H1 (cell line): ENCODE data around the gene EPHA6. TPM values are rescaled to one million over a fixed set of nuclear protein-coding genes. Genes with fewer than 3 reads are reported as not detected.
A peak's percentile ranks its signal among the peaks of the same experiment; 100 is the strongest.

Source experiments
- CTCF ChIA-PET: fragments of 300-600 bp; sonication (Branson Sonifier 250); formaldehyde crosslinking; loops from one replicate; lab custom pipeline; 2021; ENCODE audit not compliant: partially characterized antibody; lab: Charles Lee
- POLR2A ChIA-PET: fragments of 300-600 bp; sonication (Branson Sonifier 250); formaldehyde crosslinking; loops from one replicate; lab custom pipeline; 2021; ENCODE audit warnings: inconsistent platforms; ENCODE audit not compliant: partially characterized antibody; lab: Charles Lee
- DNase-seq, 2 experiments: peaks; one replicate each; pipeline versions ENCODE4 v3.0.0 to v3.0.0-alpha.2; 2010 to 2022; ENCODE audit warnings: low spot score in 2 of 2, low read depth in 1 of 2, mixed read lengths in 1 of 2
- FAIRE-seq: peaks from 2 replicates; lab custom pipeline; 2011; peaks lifted over from hg19 to GRCh38; lab: Jason Lieb, UNC
- H2AFZ ChIP-seq: 2 replicates; pipeline ENCODE4 v1.8.1; 2012; ENCODE audit warnings: low read length, inconsistent platforms
- H2AK5ac ChIP-seq: 2 replicates; pipeline ENCODE4 v1.6.1; 2013; ENCODE audit warnings: low read depth, low read length
- H2BK120ac ChIP-seq: replicated peaks from 2 replicates; pipeline ENCODE3; 2013; ENCODE audit warnings: low read depth, low read length, inconsistent platforms
- H2BK12ac ChIP-seq: 2 replicates; pipeline ENCODE4 v1.6.1; 2013; ENCODE audit warnings: low read depth, low read length
- H2BK15ac ChIP-seq: 2 replicates; pipeline ENCODE4 v1.6.1; 2013; ENCODE audit warnings: low read length
- H2BK20ac ChIP-seq: 2 replicates; pipeline ENCODE4 v1.6.1; 2013; ENCODE audit warnings: low read length
- H2BK5ac ChIP-seq: 2 replicates; pipeline ENCODE4 v1.6.1; 2013; ENCODE audit warnings: low read depth, low read length
- H3K14ac ChIP-seq: 2 replicates; pipeline ENCODE4 v1.6.1; 2013; ENCODE audit warnings: inconsistent platforms; ENCODE audit not compliant: insufficient read length
- H3K18ac ChIP-seq: 2 replicates; pipeline ENCODE4 v1.6.1; 2013; ENCODE audit warnings: low read length; ENCODE audit errors: extremely low read depth
- H3K23ac ChIP-seq: 2 replicates; pipeline ENCODE4 v1.6.1; 2013; ENCODE audit warnings: inconsistent platforms; ENCODE audit not compliant: insufficient read length
- H3K23me2 ChIP-seq: 2 replicates; pipeline ENCODE4 v1.6.1; 2013; ENCODE audit warnings: low read depth, low read length
- H3K27ac ChIP-seq: 2 replicates; pipeline ENCODE4 v1.6.1; 2011; ENCODE audit warnings: low read depth, low read length, inconsistent platforms
- H3K27me3 ChIP-seq, 4 experiments: replicated peaks in 1 of 4; 1 replicate in 1 of 4; 2 replicates in 3 of 4; pipeline versions ENCODE4 v1.6.1 to v1.8.1; 2011 to 2013; ENCODE audit warnings: low read length in 3 of 4, mild to moderate bottlenecking in 3 of 4, inconsistent platforms in 2 of 4, mixed read lengths in 2 of 4, moderate library complexity in 1 of 4; ENCODE audit not compliant: control insufficient read depth in 3 of 4, insufficient read depth in 3 of 4; ENCODE audit errors: extremely low read depth in 1 of 4
- H3K36me3 ChIP-seq, 4 experiments: 2 replicates each; pipeline versions ENCODE4 v1.6.1 to v1.8.1; 2011 to 2013; ENCODE audit warnings: mild to moderate bottlenecking in 4 of 4, low read length in 3 of 4, moderate library complexity in 2 of 4, control low read depth in 1 of 4, inconsistent platforms in 1 of 4; ENCODE audit not compliant: insufficient read depth in 4 of 4, control insufficient read depth in 2 of 4
- H3K4ac ChIP-seq: replicated peaks from 2 replicates; pipeline ENCODE3; 2013; ENCODE audit warnings: low read length, low read depth, mixed read lengths, inconsistent platforms; ENCODE audit not compliant: insufficient read length
- H3K4me1 ChIP-seq, 4 experiments: replicated peaks in 1 of 4; 1 replicate in 1 of 4; 2 replicates in 3 of 4; pipeline versions ENCODE4 v1.6.1 to v1.8.1; 2011 to 2013; ENCODE audit warnings: low read length in 3 of 4, inconsistent platforms in 2 of 4, mixed read lengths in 1 of 4; ENCODE audit not compliant: insufficient read depth in 4 of 4, control insufficient read depth in 3 of 4
- H3K4me2 ChIP-seq, 2 experiments: 2 replicates each; pipeline versions ENCODE4 v1.6.1 to v1.8.1; 2011 to 2013; ENCODE audit warnings: low read depth in 2 of 2, low read length in 2 of 2, control low read depth in 1 of 2, inconsistent platforms in 1 of 2, mild to moderate bottlenecking in 1 of 2; ENCODE audit not compliant: insufficient read depth in 1 of 2
- H3K4me3 ChIP-seq, 4 experiments: fragments of 200-600, 300-600 bp in 1 of 4; sonication (generic), shearing (Covaris generic), sonication (Bioruptor Twin) in 1 of 4; 2 replicates each; pipeline versions ENCODE4 v1.5.1 to v1.8.1; 2011 to 2016; ENCODE audit warnings: low read length in 4 of 4, low read depth in 3 of 4, control low read depth in 2 of 4, inconsistent platforms in 2 of 4, mild to moderate bottlenecking in 2 of 4, mixed read lengths in 1 of 4, moderate library complexity in 1 of 4; ENCODE audit not compliant: insufficient read depth in 2 of 4; ENCODE audit errors: extremely low read depth in 1 of 4
- H3K56ac ChIP-seq: replicated peaks from 2 replicates; pipeline ENCODE3; 2013; ENCODE audit warnings: low read depth, mild to moderate bottlenecking, mixed read lengths, low read length, inconsistent platforms; ENCODE audit not compliant: insufficient read length
- H3K79me1 ChIP-seq: 2 replicates; pipeline ENCODE4 v1.6.1; 2013; ENCODE audit warnings: low read depth, low read length, control low read depth
- H3K79me2 ChIP-seq, 2 experiments: 2 replicates each; pipeline versions ENCODE4 v1.6.1 to v1.8.1; 2012 to 2013; ENCODE audit warnings: low read length in 2 of 2, mild to moderate bottlenecking in 2 of 2, inconsistent platforms in 1 of 2; ENCODE audit not compliant: insufficient read depth in 2 of 2, control insufficient read depth in 1 of 2
- H3K9ac ChIP-seq, 4 experiments: replicated peaks in 1 of 4; 1 replicate in 1 of 4; 2 replicates in 3 of 4; pipeline versions ENCODE4 v1.6.1 to v1.8.1; 2011 to 2013; ENCODE audit warnings: low read depth in 3 of 4, low read length in 3 of 4, control low read depth in 2 of 4, mild to moderate bottlenecking in 2 of 4, moderate library complexity in 2 of 4, inconsistent platforms in 1 of 4; ENCODE audit errors: extremely low read depth in 1 of 4
- H3K9me3 ChIP-seq, 2 experiments: 2 replicates each; pipeline versions ENCODE4 v1.6.1 to v1.8.1; 2012 to 2013; ENCODE audit warnings: mild to moderate bottlenecking in 2 of 2, moderate library complexity in 2 of 2, control low read depth in 1 of 2, inconsistent platforms in 1 of 2, low read depth in 1 of 2, low read length in 1 of 2, mixed read lengths in 1 of 2; ENCODE audit not compliant: insufficient read depth in 2 of 2
- H4K20me1 ChIP-seq, 2 experiments: replicated peaks in 1 of 2; 2 replicates each; pipeline versions ENCODE3 to v1.8.1; 2011 to 2013; ENCODE audit warnings: inconsistent platforms in 2 of 2, low read length in 2 of 2, mild to moderate bottlenecking in 1 of 2; ENCODE audit not compliant: insufficient read depth in 2 of 2, control insufficient read depth in 1 of 2
- H4K5ac ChIP-seq: 2 replicates; pipeline ENCODE4 v1.6.1; 2013; ENCODE audit warnings: low read length, low read depth, mixed read lengths, inconsistent platforms; ENCODE audit not compliant: insufficient read length
- H4K8ac ChIP-seq: 2 replicates; pipeline ENCODE4 v1.8.0; 2013; ENCODE audit warnings: mild to moderate bottlenecking, moderate library complexity, low read length, inconsistent platforms; ENCODE audit not compliant: insufficient read depth; ENCODE audit errors: extremely low read depth
- H4K91ac ChIP-seq: replicated peaks from 2 replicates; pipeline ENCODE3; 2013; ENCODE audit warnings: low read length, mixed read lengths, inconsistent platforms; ENCODE audit not compliant: insufficient read length
- KDM5A ChIP-seq: fragments of 200-600 bp; IDR thresholded peaks from 2 replicates; pipeline ENCODE4 v1.7.1; 2012; ENCODE audit warnings: mild to moderate bottlenecking, low read length, inconsistent platforms, mixed read lengths
- SP1 ChIP-seq: IDR thresholded peaks from 2 replicates; pipeline ENCODE4 v1.6.1; 2011; ENCODE audit warnings: low read depth, low read length
- polyA plus RNA-seq, 7 experiments: library from polyadenylated mRNA; depleted of rRNA in 3 of 7; stranded (reverse) in 5 of 7; unstranded in 2 of 7; fragments of >200 nt in 5 of 7; fragments of 200-250 nt in 2 of 7; gene quantifications; 1 replicate in 5 of 7; 2 replicates in 1 of 7; 4 replicates in 1 of 7; pipeline versions ENCODE4 v1.2.1 to v1.2.3, GENCODE V29; 2011 to 2013; ENCODE audit warnings: missing spikeins in 2 of 7, mixed read lengths in 2 of 7
- total RNA-seq: library from RNA; stranded (reverse); fragmentation: NEBNext Ultra II Directional; extraction: Animal tissue kit (Norgen Biotek cat#: 25700); gene quantifications from 2 replicates; pipeline ENCODE4 v1.2.1, GENCODE V29; 2021

EPHA6 gene
- total and polyA plus RNA-seq, 2 of the 8 experiments (the other 6 are each of a cell fraction or from before 2014, with no cell fraction given), result 0.83 to 3.2 TPM

DNA sequence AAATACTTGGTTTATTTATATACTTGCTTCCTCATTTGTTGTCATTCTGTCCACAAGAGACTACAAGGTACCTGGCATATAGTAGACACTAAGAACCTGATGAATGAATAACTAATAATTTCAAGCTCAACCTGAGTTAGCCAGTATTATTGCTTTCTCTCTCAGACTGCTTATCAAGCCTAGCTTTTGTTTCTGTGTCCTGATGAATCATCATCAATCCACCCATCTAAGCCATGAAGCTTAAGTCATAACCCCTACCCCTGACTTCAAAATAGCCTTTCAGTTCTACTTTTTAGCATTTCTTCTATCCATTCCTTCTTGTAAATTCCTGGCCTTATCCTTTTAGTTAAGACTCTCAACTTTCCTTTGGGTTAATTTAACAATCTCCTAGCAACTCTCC lies 420.8 kb downstream of the EPHA6 start:
- Histone ChIP-seq H3K23ac (no peak overlapping the region), H2AFZ (0 out of 2 replicates have a peak overlapping the region, but pooled peaks have one; percentile 41), H3K56ac (no peak overlapping the region), H4K20me1 (no peaks in the 10 kb centered on the region), H2BK15ac (no peak overlapping the region), H2BK20ac (no peak overlapping the region), H3K9me3 (no peaks in the 10 kb centered on the region), H2BK12ac (no peak overlapping the region), H3K4me3 (no peak overlapping the region), H3K27ac (no peak overlapping the region), H2AK5ac (no peak overlapping the region), H2BK5ac (no peak overlapping the region), H3K27me3 (no peaks in the 10 kb centered on the region), H2BK120ac (no peak overlapping the region), H3K4me1 (no peaks in the 10 kb centered on the region), H4K8ac (no peak overlapping the region), H4K5ac (no peak overlapping the region), H3K18ac (no peak overlapping the region), H3K36me3 (no peaks in the 10 kb centered on the region), H3K4me2 (no peak overlapping the region), H3K79me2 (no peaks in the 10 kb centered on the region), H3K4ac (no peak overlapping the region), H3K14ac (no peak overlapping the region), H4K91ac (no peak overlapping the region), H3K9ac (no peak overlapping the region), H3K23me2 (no peaks in the 10 kb centered on the region), H3K79me1 (no peaks in the 10 kb centered on the region)
- DNase-seq (no peak), FAIRE-seq (no peak)
- TF ChIP-seq KDM5A, result no peak
- TF ChIP-seq SP1, result no peak
- CTCF ChIA-PET, result no interaction called here
- POLR2A ChIA-PET, result no interaction called here
